H1 (cell line): ENCODE data around the gene KIF23. TPM values are rescaled to one million over a fixed set of nuclear protein-coding genes. Genes with fewer than 3 reads are reported as not detected.
A peak's percentile ranks its signal among the peaks of the same experiment; 100 is the strongest.

Source experiments
- CTBP2 ChIP-seq: IDR thresholded peaks from 2 replicates; pipeline ENCODE4 v1.7.0; 2011; ENCODE audit warnings: borderline replicate concordance, mild to moderate bottlenecking, moderate library complexity, mixed read lengths, low read length; ENCODE audit not compliant: insufficient read depth, insufficient read length
- FOSL1 ChIP-seq: IDR thresholded peaks from 2 replicates; pipeline ENCODE4 v1.6.1; 2011; ENCODE audit warnings: mild to moderate bottlenecking, low read depth, low read length, moderate library complexity; ENCODE audit not compliant: insufficient read depth
- GABPA ChIP-seq: IDR thresholded peaks from 2 replicates; pipeline ENCODE4 v1.6.1; 2011; ENCODE audit warnings: mild to moderate bottlenecking, low read length, moderate library complexity, borderline replicate concordance; ENCODE audit not compliant: insufficient read depth
- RXRA ChIP-seq: IDR thresholded peaks from 2 replicates; pipeline ENCODE4 v1.6.1; 2011; ENCODE audit warnings: low read depth, mild to moderate bottlenecking, low read length, moderate library complexity; ENCODE audit not compliant: insufficient read depth
- TAF1 ChIP-seq: IDR thresholded peaks from 2 replicates; pipeline ENCODE4 v1.6.1; 2011; ENCODE audit warnings: mild to moderate bottlenecking, low read depth, low read length
- polyA plus RNA-seq, 7 experiments: library from polyadenylated mRNA; depleted of rRNA in 3 of 7; stranded (reverse) in 5 of 7; unstranded in 2 of 7; fragments of >200 nt in 5 of 7; fragments of 200-250 nt in 2 of 7; gene quantifications; 1 replicate in 5 of 7; 2 replicates in 1 of 7; 4 replicates in 1 of 7; pipeline versions ENCODE4 v1.2.1 to v1.2.3, GENCODE V29; 2011 to 2013; ENCODE audit warnings: missing spikeins in 2 of 7, mixed read lengths in 2 of 7
- total RNA-seq: library from RNA; stranded (reverse); fragmentation: NEBNext Ultra II Directional; extraction: Animal tissue kit (Norgen Biotek cat#: 25700); gene quantifications from 2 replicates; pipeline ENCODE4 v1.2.1, GENCODE V29; 2021

Gene KIF23
- total and polyA plus RNA-seq, 2 of the 8 experiments (the other 6 are each of a cell fraction or from before 2014, with no cell fraction given): 26.2 to 77.4 TPM

- no peak for TF ChIP-seq RXRA
- TF ChIP-seq CTBP2: no peak
- TF ChIP-seq GABPA: peak; percentile 57; the same call in 1 of the 2 replicates
- no peak for TF ChIP-seq TAF1
- TF ChIP-seq FOSL1: no peak
Observed at GRCh38 chr15:69478259-69478781, 64.2 kb downstream of the KIF23 start (continued).
